Fibroblast of mammary gland (primary cell): ENCODE measurements around the gene ABHD16B.
A peak's percentile ranks its signal among the peaks of the same experiment; 100 is the strongest.

Experiments used
- DNase-seq: peaks from one replicate; pipeline ENCODE4 v3.0.0-alpha.2; 2010; ENCODE audit warnings: low read depth
- H3K4me3 ChIP-seq: 2 replicates; pipeline ENCODE4 v1.5.1; 2011; ENCODE audit warnings: low read depth, mild to moderate bottlenecking, low read length, moderate library complexity; ENCODE audit not compliant: control insufficient read depth
- TF ChIP-seq, protein P1 (sequence below): conservative IDR thresholded peaks from 2 replicates; pipeline ENCODE4 v1.5.1; 2011; ENCODE audit warnings: low read depth, low read length, inconsistent platforms; ENCODE audit not compliant: control insufficient read depth, insufficient read depth

The ABHD16B gene

DNA sequence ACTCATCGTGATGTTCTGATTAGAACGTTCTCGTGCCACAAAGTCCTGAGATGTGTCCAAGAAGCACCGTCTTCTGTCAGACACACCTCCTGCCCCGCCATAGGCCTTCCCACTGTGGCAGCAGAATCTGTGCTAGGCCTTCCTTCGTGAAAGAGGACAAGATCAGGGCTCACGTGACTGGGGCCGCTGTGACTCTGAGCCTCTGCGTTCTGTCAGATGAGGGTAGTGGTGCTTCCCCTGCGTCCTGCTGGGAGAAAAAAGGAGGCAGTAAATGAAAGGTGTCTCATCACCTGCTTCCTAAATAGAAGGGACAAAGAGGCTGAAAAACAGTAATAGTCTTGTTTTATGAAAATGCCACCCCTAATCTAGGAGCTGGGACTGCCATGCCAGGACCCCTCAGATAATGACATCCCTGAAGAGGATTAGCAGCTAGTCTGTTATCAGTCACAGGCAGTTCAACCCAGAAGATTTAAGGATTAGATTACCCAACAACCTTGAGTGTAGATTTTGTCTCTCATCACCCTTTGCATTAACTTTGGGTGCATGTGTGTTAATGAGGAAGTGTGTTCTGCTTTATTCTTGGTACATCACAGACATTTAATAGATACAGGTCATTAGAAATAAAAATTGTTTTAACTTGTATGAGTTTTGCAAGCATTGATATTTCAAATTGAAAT, 37.7 kb downstream of the ABHD16B start:
- TF ChIP-seq, protein P1, sequence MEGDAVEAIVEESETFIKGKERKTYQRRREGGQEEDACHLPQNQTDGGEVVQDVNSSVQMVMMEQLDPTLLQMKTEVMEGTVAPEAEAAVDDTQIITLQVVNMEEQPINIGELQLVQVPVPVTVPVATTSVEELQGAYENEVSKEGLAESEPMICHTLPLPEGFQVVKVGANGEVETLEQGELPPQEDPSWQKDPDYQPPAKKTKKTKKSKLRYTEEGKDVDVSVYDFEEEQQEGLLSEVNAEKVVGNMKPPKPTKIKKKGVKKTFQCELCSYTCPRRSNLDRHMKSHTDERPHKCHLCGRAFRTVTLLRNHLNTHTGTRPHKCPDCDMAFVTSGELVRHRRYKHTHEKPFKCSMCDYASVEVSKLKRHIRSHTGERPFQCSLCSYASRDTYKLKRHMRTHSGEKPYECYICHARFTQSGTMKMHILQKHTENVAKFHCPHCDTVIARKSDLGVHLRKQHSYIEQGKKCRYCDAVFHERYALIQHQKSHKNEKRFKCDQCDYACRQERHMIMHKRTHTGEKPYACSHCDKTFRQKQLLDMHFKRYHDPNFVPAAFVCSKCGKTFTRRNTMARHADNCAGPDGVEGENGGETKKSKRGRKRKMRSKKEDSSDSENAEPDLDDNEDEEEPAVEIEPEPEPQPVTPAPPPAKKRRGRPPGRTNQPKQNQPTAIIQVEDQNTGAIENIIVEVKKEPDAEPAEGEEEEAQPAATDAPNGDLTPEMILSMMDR: no peak
- no peak overlapping the region for H3K4me3 ChIP-seq
- no peak for DNase-seq

DNA sequence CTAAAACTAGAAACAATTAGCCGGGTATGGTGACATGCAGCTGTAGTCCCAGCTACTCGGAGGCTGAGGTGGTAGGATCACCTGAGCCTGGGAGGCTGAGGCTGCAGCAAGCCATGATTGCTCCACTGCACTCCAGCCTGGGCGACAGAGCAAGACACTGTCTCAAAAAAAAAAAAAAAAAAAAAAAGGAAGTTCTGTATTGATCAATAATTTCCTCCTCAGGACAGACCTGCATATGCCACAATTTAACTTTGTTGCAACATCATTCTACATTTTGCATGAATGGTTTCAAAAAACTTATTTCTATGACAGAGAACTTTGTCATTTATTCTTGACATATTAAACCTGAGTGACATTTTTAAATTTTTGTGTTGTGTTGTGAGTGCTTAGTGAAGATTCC, 39.1 kb downstream of the ABHD16B start:
- no peak overlapping the region for H3K4me3 ChIP-seq

DNA sequence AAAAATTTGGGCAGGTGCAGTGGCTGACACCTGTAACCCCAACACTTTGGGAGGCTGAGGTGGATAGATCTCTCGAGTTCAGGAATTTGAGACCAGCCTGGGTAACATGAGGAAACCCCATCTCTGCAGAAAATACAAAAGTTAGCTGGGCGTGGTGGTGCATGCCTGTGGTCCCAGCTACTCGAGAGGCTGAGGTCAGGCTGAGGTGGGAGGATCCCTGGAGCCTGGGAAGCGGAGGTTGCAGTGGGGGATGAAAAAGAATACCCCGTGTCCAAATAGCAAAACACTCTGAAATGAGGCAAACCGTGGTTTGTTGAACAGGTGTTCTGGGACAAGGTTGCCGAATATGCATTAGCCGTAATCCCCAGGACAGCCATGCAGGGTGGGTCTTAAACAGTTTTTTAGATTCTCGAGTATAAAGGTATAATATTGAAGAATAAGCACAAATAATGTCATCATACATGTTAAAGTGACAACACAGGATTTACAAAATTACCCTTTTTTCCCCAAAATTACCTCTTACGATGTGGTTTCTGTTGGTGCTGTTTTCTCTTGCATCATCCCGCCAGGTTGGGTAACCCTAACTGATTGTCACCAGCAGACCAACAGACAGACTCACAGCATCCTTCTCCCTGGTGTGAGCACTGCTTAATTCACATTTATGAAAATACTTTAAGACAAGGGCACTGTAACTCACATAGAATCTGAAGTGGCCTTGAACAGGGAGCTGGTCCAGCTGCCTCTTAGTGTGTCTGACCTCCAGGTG, 42.7 kb downstream of the ABHD16B start:
- no peak overlapping the region for H3K4me3 ChIP-seq
- TF ChIP-seq, protein P1: no peak
- DNase-seq: no peak

More for the DNA sequence above, 39.1 kb downstream of the ABHD16B start:
- TF ChIP-seq, protein P1: no peak
- no peak for DNase-seq

DNA sequence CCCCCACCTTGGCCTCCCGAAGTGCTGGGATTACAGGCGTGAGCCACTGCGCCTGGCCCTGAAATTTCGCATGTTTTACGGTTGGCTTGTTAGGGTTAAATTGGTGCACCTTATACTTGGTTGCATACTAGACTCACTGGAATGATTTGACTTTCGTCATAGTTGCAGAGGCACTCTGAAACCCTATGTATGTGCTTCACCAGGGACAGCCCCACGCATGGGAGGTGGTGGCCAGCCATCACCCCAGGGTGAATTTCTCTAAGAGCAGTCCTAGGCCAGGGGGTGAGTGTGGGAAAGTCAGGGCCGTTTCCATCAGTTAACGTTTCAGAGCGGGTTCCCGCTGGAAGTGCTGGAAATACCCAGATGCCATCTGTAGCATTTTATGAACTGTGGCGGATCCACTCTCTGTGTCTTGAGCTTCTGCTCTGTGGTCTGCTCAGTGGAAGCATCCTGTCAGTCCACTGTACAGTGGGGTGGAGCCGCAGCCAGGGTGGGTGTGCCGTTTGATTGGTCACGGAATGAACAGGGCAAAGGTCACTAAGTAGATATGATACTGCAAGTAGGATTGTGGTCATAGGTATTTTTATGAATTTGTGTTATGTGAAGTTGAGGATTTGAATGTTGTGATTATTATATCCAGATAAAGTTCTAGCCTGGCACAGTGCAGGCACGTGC, 46.8 kb downstream of the ABHD16B start:
- TF ChIP-seq, protein P1: no peak
- H3K4me3 ChIP-seq: no peak overlapping the region
- no peak for DNase-seq

DNA sequence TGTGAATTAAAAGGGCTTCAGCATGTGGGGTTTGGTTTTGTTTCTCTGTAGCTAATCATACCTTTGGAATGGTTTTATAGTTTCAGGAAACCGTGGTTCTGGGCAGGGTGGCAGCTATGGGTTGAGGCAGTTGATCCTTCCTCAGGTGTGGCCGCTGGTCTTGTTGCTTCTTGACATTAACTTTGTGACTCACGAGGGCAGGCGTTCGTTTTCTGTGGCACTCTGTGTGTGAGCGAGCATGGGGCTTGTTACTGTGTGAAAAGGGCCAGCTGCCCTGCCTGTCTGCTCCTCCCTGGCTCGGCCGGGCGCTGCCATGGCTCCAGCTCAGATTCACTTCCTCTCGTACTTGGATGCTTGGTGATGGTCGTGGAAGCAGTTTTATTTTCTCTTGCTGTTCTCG, 49.9 kb downstream of the ABHD16B start:
- DNase-seq: peak; percentile 24
- TF ChIP-seq, protein P1: no peak
- H3K4me3 ChIP-seq: no peak overlapping the region
